ENCODE measurements around the gene ANGEL1.

GRCh38 chr14:76762411-76763095 is 50.1 kb downstream of the ANGEL1 start:
- TF ChIP-seq CTCF (IDR thresholded peaks at IDR 0.05) (no peak), POLR2A (IDR thresholded peaks at IDR 0.05) (no peak), EP300 (IDR thresholded peaks at IDR 0.05) (no peak)

All from tibial nerve (tissue), 4 donors.